GM12878 (cell line): ENCODE data around the gene SNX32. TPM values are rescaled to one million over a fixed set of nuclear protein-coding genes. Genes with fewer than 3 reads are reported as not detected.

Source experiments
- ATF3 ChIP-seq: IDR thresholded peaks from 2 replicates; pipeline ENCODE4 v1.6.1; 2011; ENCODE audit warnings: low read depth, mild to moderate bottlenecking, low read length, moderate library complexity, borderline replicate concordance; ENCODE audit errors: extremely low read depth
- BACH1 ChIP-seq: fragments of 450-650 bp; IDR thresholded peaks from 2 replicates; pipeline ENCODE4 v1.6.1; 2017; ENCODE audit warnings: mild to moderate bottlenecking, borderline replicate concordance
- BHLHE40 ChIP-seq, 2 experiments: fragments of 450-650 bp in 1 of 2; IDR thresholded peaks; 2 replicates each; pipeline ENCODE4 v1.6.1; 2011 to 2017; ENCODE audit warnings: low read depth in 2 of 2, borderline replicate concordance in 1 of 2, improper control_type of control experiment in 1 of 2, low read length in 1 of 2, mild to moderate bottlenecking in 1 of 2
- CEBPB ChIP-seq, 2 experiments: fragments of 150-350 bp in 1 of 2; IDR thresholded peaks; 2 replicates each; pipeline ENCODE4 v1.6.1; 2012 to 2014; ENCODE audit warnings: low read depth in 2 of 2, low read length in 2 of 2, borderline replicate concordance in 1 of 2, inconsistent platforms in 1 of 2
- HDAC2 ChIP-seq: fragments of 200-600 bp; sonication (generic); IDR thresholded peaks from 2 replicates; pipeline ENCODE4 v1.6.1; 2017
- IKZF1 ChIP-seq: fragments of 450-650 bp; conservative IDR thresholded peaks from 2 replicates; pipeline ENCODE4 v1.6.1; 2017; ENCODE audit warnings: antibody characterized with exemption, mild to moderate bottlenecking
- MTA2 ChIP-seq: fragments of 450-650 bp; IDR thresholded peaks from 2 replicates; pipeline ENCODE4 v1.6.1; 2016; ENCODE audit warnings: low read depth, mild to moderate bottlenecking, moderate library complexity
- NFYA ChIP-seq: IDR thresholded peaks from 2 replicates; pipeline ENCODE4 v1.6.1; 2011; ENCODE audit warnings: low read depth, mild to moderate bottlenecking, low read length, improper control_type of control experiment, borderline replicate concordance
- NFYB ChIP-seq: IDR thresholded peaks from 2 replicates; pipeline ENCODE4 v1.6.1; 2011; ENCODE audit warnings: low read depth, mild to moderate bottlenecking, low read length, improper control_type of control experiment, moderate library complexity; ENCODE audit not compliant: insufficient read depth
- NKRF ChIP-seq: fragments of 450-650 bp; conservative IDR thresholded peaks from 2 replicates; pipeline ENCODE4 v1.6.1; 2017; ENCODE audit warnings: mild to moderate bottlenecking, moderate library complexity
- PBX3 ChIP-seq: IDR thresholded peaks from 2 replicates; pipeline ENCODE4 v1.6.1; 2011; ENCODE audit warnings: mild to moderate bottlenecking, low read depth, low read length, moderate library complexity; ENCODE audit not compliant: insufficient replicate concordance
- POLR2AphosphoS2 ChIP-seq: IDR thresholded peaks from 2 replicates; pipeline ENCODE4 v1.6.1; 2011; ENCODE audit warnings: low read depth, mild to moderate bottlenecking, low read length, improper control_type of control experiment, moderate library complexity
- POU2F2 ChIP-seq: IDR thresholded peaks from 3 replicates; pipeline ENCODE4 v1.6.1; 2011; ENCODE audit warnings: low read depth, mild to moderate bottlenecking, low read length, borderline replicate concordance
- RB1 ChIP-seq: fragments of 450-650 bp; formaldehyde crosslinking; IDR thresholded peaks from 2 replicates; pipeline ENCODE4 v1.6.1; 2017; ENCODE audit warnings: mild to moderate bottlenecking, borderline replicate concordance
- RUNX3 ChIP-seq: IDR thresholded peaks from 2 replicates; pipeline ENCODE4 v1.6.1; 2012; ENCODE audit warnings: low read length, inconsistent platforms
- SP1 ChIP-seq: IDR thresholded peaks from one replicate; pipeline ENCODE4 v1.6.1; 2011; ENCODE audit warnings: low read depth, low read length
- TARDBP ChIP-seq: IDR thresholded peaks from 2 replicates; pipeline ENCODE4 v1.6.1; 2016; ENCODE audit warnings: borderline replicate concordance
- YBX1 ChIP-seq: fragments of 450-650 bp; IDR thresholded peaks from 2 replicates; pipeline ENCODE4 v1.6.1; 2016; ENCODE audit warnings: antibody characterized with exemption
- ZBTB11 ChIP-seq: fragments of 450-650 bp; formaldehyde crosslinking; IDR thresholded peaks from 2 replicates; pipeline ENCODE4 v1.5.0; 2022; ENCODE audit warnings: mild to moderate bottlenecking, missing genetic modification characterization
- ZBTB33 ChIP-seq: fragments of 450-650 bp; IDR thresholded peaks from 2 replicates; pipeline ENCODE4 v1.6.1; 2017; ENCODE audit warnings: mild to moderate bottlenecking
- ZSCAN29 ChIP-seq: fragments of 450-650 bp; IDR thresholded peaks from 2 replicates; pipeline ENCODE4 v1.6.1; 2017; ENCODE audit warnings: mild to moderate bottlenecking, moderate library complexity
- polyA plus RNA-seq, 11 experiments: library from polyadenylated mRNA; depleted of rRNA in 4 of 11; unstranded in 6 of 11; stranded (reverse) in 5 of 11; fragments of >200 nt; fragmentation: Nextera tagmentation in 4 of 11; fragmentation: Illumina TruSeq in 1 of 11; extraction: Ambion mirVana in 4 of 11; extraction: Trizol in 1 of 11; gene quantifications; 1 replicate in 1 of 11; 2 replicates in 10 of 11; pipeline versions ENCODE4 v1.2.1 to v1.2.3, GENCODE V29; 2011 to 2016; ENCODE audit warnings: inconsistent platforms in 2 of 11, missing spikeins in 2 of 11, low read depth in 1 of 11
- total RNA-seq, 4 experiments: library from RNA; depleted of rRNA in 3 of 4; stranded (reverse); fragments of >200 nt in 3 of 4; fragmentation: Illumina TruSeq in 1 of 4; extraction: Trizol in 1 of 4; gene quantifications; 2 replicates each; pipeline versions ENCODE4 v1.2.1 to v1.2.3, GENCODE V29; 2013 to 2021

SNX32 gene
- total and polyA plus RNA-seq, 10 of the 15 experiments (the other 5 are each of a cell fraction or from before 2014, with no cell fraction given) = 0.04 to 1.5 (median 0.11) TPM; not detected in 1

- TF ChIP-seq ZBTB11 (CRISPR knock-in tag) (peak; percentile 62), RB1 (peak; percentile 91; the same call in 1 of the 2 replicates), TARDBP (peak; percentile 91), IKZF1 (peak; percentile 99), CEBPB (IDR thresholded peaks at IDR 0.05; ENCODE audit: borderline replicate concordance in 1 of 2, low read depth in 2 of 2, low read length in 2 of 2) (no peak), YBX1 (no peak), BHLHE40 (IDR thresholded peaks at IDR 0.05; ENCODE audit: borderline replicate concordance in 1 of 2, low read depth in 2 of 2, low read length in 1 of 2) (peak in 1 of 2 experiments; percentile 55; a peak in 2 of 4 replicates), MTA2 (no peak), RUNX3 (no peak), NKRF (peak; percentile 88), POU2F2 (peak; percentile 96), NFYB (peak; percentile 88), PBX3 (peak; percentile 34), ZBTB33 (no peak), POLR2AphosphoS2 (peak; percentile 99), BACH1 (peak; percentile 90), HDAC2 (no peak), SP1 (peak; percentile 11), ATF3 (no peak), NFYA (no peak), ZSCAN29 (0 out of 2 replicates have a peak, but pooled peaks have one; percentile 19)
Observed at GRCh38 chr11:65857853-65858680, 24.3 kb downstream of the SNX32 start, which contains the start of gene CFL1 (continued).
